Measurements from ENCODE around the gene NTNG2. TPM values are rescaled to one million over a fixed set of nuclear protein-coding genes. Genes with fewer than 3 reads are reported as not detected.

NTNG2 gene
- total and polyA plus RNA-seq, 2 donors (not counting 3 experiments of a cell fraction or from before 2014, with no cell fraction given), result 0.08 to 0.88 TPM

DNA sequence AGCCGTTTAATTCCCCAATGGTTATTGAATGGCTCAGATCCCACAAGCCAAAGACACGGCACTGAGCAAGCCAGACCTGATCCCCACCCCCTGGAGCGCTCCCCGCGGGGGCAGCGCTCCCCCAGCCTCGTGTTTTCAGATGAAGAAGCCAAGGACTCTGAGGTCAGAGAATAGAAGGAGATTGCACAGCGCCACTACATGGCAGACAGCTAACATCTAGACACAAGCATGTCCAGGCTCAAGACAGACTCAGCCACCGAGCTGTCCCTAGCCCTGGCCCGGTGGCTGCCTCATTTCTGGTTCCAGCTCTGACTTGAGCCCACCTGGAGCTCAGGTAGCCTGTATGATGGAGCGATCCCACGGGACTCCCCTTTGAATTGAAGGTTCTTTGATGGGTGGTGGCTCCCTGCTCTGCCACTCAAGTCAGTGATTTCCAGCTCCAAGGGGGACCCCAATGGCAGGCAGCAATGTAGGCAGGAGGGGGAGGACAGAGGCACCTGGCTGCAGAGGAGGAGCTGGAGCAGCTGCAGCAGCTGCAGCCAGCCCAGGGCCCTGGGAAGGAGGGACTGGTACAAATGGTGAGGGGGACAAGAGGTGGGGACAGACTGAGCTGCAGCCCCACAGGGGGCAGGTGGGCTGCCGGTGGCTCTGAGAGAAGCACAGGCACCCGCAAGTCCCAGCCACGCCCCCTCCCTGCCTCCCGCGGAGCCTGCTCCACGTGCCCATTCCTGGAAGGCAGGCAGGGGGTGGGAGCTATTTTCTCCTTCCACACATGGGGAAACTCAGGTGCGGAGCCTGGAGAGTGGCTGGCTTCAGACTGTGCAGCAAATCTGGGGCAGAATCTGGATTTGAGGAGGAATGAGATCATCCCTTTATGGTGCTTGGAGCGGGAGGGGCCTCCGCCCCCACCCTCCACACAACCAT lies 40.2 kb downstream of the NTNG2 start:
- Histone ChIP-seq H3K4me2 (ENCODE audit: insufficient read depth, low read length) (no peak overlapping the region), H3K9me3 (replicated peaks; ENCODE audit: control insufficient read depth, insufficient read depth, low read length) (no peaks in the 10 kb centered on the region), H3K27me3 (ENCODE audit: control insufficient read depth in 2 of 2, insufficient read depth in 2 of 2, low read length in 2 of 2) (peaks cover 0 to 2% of the 10 kb centered on the region in 2 experiments), H3K9me1 (replicated peaks; ENCODE audit: control insufficient read depth, extremely low read depth, insufficient read depth, low read length) (no peaks in the 10 kb centered on the region), H4K20me1 (replicated peaks; ENCODE audit: control insufficient read depth, extremely low read depth, insufficient read depth, low read length) (no peaks in the 10 kb centered on the region), H3K27ac (ENCODE audit: insufficient read depth, low read depth, low read length) (no peak overlapping the region), H3K9ac (replicated peaks; ENCODE audit: extremely low read depth, insufficient read depth, low read length) (no peak overlapping the region), H3K79me2 (ENCODE audit: control insufficient read depth, insufficient read depth, low read length) (no peaks in the 10 kb centered on the region), H3K4me1 (ENCODE audit: control insufficient read depth, extremely low read depth, insufficient read depth, low read length) (no peaks in the 10 kb centered on the region), H2AFZ (ENCODE audit: low read depth, low read length) (no peak overlapping the region), H3K36me3 (ENCODE audit: control insufficient read depth in 2 of 2, extremely low read depth in 1 of 2, insufficient read depth in 2 of 2, low read length in 2 of 2) (no peaks in the 10 kb centered on the region), H3K4me3 (replicated peaks in 1 of 3; ENCODE audit: insufficient read depth in 1 of 3, low read depth in 1 of 3, low read length in 3 of 3) (no peak overlapping the region)
- DNase-seq (ENCODE audit: low read depth, low spot score), result no peak
- CTCF ChIA-PET, result interaction anchor here (1.3 to 1.8 kb wide), 5 partner anchors 9 to 416 kb away, joined by 3 to 12 read pairs (median 4); no protein-coding TSS in a partner anchor
- POLR2A ChIA-PET, result no interaction called here
- no TSS peak for BruUV-seq (replicated peaks)
- no peak for TF ChIP-seq FOS (IDR thresholded peaks at IDR 0.05; ENCODE audit: borderline replicate concordance, insufficient read depth, low read length)
- TF ChIP-seq, protein P1, sequence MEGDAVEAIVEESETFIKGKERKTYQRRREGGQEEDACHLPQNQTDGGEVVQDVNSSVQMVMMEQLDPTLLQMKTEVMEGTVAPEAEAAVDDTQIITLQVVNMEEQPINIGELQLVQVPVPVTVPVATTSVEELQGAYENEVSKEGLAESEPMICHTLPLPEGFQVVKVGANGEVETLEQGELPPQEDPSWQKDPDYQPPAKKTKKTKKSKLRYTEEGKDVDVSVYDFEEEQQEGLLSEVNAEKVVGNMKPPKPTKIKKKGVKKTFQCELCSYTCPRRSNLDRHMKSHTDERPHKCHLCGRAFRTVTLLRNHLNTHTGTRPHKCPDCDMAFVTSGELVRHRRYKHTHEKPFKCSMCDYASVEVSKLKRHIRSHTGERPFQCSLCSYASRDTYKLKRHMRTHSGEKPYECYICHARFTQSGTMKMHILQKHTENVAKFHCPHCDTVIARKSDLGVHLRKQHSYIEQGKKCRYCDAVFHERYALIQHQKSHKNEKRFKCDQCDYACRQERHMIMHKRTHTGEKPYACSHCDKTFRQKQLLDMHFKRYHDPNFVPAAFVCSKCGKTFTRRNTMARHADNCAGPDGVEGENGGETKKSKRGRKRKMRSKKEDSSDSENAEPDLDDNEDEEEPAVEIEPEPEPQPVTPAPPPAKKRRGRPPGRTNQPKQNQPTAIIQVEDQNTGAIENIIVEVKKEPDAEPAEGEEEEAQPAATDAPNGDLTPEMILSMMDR (IDR thresholded peaks at IDR 0.05; ENCODE audit: extremely low read depth in 1 of 2, insufficient read depth in 1 of 2, low read depth in 1 of 2, low read length in 2 of 2), result no peak
- no peak for TF ChIP-seq POLR2A (IDR thresholded peaks at IDR 0.05; ENCODE audit: low read depth, low read length)
- intact Hi-C loops (cut with micrococcal nuclease) (no loop called here), dilution Hi-C loops (cut with MboI; ENCODE audit: extremely low pct_ligation_motif_present, low sequenced_read_pairs) (no loop called here)
- no peak for FAIRE-seq

DNA sequence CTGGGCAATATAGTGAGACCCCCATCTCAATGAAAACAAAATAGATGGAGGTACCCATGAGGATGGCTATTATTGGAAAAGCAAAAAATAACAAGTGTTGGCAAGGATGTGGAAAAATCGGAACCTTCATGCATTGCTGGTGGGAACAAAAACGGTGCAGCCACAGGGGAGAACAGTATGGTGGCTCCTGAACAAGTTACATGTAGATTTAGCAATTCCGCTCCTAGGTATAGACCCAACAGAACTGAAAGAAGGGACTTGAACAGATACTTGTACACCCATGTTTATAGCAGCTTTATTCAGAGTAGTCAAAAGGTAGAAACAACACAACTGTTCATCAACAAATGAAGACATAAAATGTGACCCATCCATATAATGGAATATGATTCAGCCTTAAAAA lies 43.0 kb downstream of the NTNG2 start:
- H3K4me1 ChIP-seq (ENCODE audit: control insufficient read depth, extremely low read depth, insufficient read depth, low read length), result no peaks in the 10 kb centered on the region
- dilution Hi-C loops (cut with MboI; ENCODE audit: extremely low pct_ligation_motif_present, low sequenced_read_pairs) (no loop called here), intact Hi-C loops (cut with micrococcal nuclease) (no loop called here)
- ChIA-PET POLR2A (no interaction called here), CTCF (no interaction called here)
- no peaks in the 10 kb centered on the region for H3K79me2 ChIP-seq (ENCODE audit: control insufficient read depth, insufficient read depth, low read length)
- H3K9ac ChIP-seq (replicated peaks; ENCODE audit: extremely low read depth, insufficient read depth, low read length), result no peak overlapping the region
- DNase-seq (ENCODE audit: low read depth, low spot score) (no peak), FAIRE-seq (no peak)
- no peak for TF ChIP-seq POLR2A (IDR thresholded peaks at IDR 0.05; ENCODE audit: low read depth, low read length)
- no peak for TF ChIP-seq FOS (IDR thresholded peaks at IDR 0.05; ENCODE audit: borderline replicate concordance, insufficient read depth, low read length)
- TF ChIP-seq JUN (IDR thresholded peaks at IDR 0.05; ENCODE audit: borderline replicate concordance, insufficient read depth, insufficient read length, low read depth), result no peak
- no peak for TF ChIP-seq EZH2 (IDR thresholded peaks at IDR 0.05; ENCODE audit: borderline replicate concordance, low read depth, low read length, severe bottlenecking)
- no peak for TF ChIP-seq MYC (IDR thresholded peaks at IDR 0.05; ENCODE audit: low read depth, low read length)
- no peak for TF ChIP-seq POLR2AphosphoS5 (IDR thresholded peaks at IDR 0.05; ENCODE audit: insufficient read depth, low read depth, low read length)
- no peak for TF ChIP-seq GATA2 (IDR thresholded peaks at IDR 0.05; ENCODE audit: insufficient read depth, insufficient read length, low read depth, low read length)
- TF ChIP-seq, protein P2, sequence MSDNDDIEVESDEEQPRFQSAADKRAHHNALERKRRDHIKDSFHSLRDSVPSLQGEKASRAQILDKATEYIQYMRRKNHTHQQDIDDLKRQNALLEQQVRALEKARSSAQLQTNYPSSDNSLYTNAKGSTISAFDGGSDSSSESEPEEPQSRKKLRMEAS (IDR thresholded peaks at IDR 0.05; ENCODE audit: insufficient read depth, insufficient read length), result no peak
- TF ChIP-seq, protein P1 (IDR thresholded peaks at IDR 0.05; ENCODE audit: extremely low read depth in 1 of 2, insufficient read depth in 1 of 2, low read depth in 1 of 2, low read length in 2 of 2), result no peak
- H2AFZ ChIP-seq (ENCODE audit: low read depth, low read length), result no peak overlapping the region
- no peak overlapping the region for H3K27ac ChIP-seq (ENCODE audit: insufficient read depth, low read depth, low read length)
- peaks cover 0 to 2% of the 10 kb centered on the region in 2 experiments for H3K27me3 ChIP-seq (ENCODE audit: control insufficient read depth in 2 of 2, insufficient read depth in 2 of 2, low read length in 2 of 2)
- H3K4me3 ChIP-seq (replicated peaks in 1 of 3; ENCODE audit: insufficient read depth in 1 of 3, low read depth in 1 of 3, low read length in 3 of 3), result no peak overlapping the region
- H4K20me1 ChIP-seq (replicated peaks; ENCODE audit: control insufficient read depth, extremely low read depth, insufficient read depth, low read length), result no peaks in the 10 kb centered on the region
- H3K36me3 ChIP-seq (ENCODE audit: control insufficient read depth in 2 of 2, extremely low read depth in 1 of 2, insufficient read depth in 2 of 2, low read length in 2 of 2), result no peaks in the 10 kb centered on the region
- H3K4me2 ChIP-seq (ENCODE audit: insufficient read depth, low read length), result no peak overlapping the region
- H3K9me3 ChIP-seq (replicated peaks; ENCODE audit: control insufficient read depth, insufficient read depth, low read length), result no peaks in the 10 kb centered on the region
- BruUV-seq (replicated peaks), result no TSS peak
- H3K9me1 ChIP-seq (replicated peaks; ENCODE audit: control insufficient read depth, extremely low read depth, insufficient read depth, low read length), result no peaks in the 10 kb centered on the region
